ENCODE measurements around the gene KIF26B. TPM values are rescaled to one million over a fixed set of nuclear protein-coding genes. Genes with fewer than 3 reads are reported as not detected.

Gene KIF26B
- polyA plus RNA-seq, 2 of the 4 experiments (the other 2 are of a cell fraction): 0.01 to 0.04 TPM

DNA sequence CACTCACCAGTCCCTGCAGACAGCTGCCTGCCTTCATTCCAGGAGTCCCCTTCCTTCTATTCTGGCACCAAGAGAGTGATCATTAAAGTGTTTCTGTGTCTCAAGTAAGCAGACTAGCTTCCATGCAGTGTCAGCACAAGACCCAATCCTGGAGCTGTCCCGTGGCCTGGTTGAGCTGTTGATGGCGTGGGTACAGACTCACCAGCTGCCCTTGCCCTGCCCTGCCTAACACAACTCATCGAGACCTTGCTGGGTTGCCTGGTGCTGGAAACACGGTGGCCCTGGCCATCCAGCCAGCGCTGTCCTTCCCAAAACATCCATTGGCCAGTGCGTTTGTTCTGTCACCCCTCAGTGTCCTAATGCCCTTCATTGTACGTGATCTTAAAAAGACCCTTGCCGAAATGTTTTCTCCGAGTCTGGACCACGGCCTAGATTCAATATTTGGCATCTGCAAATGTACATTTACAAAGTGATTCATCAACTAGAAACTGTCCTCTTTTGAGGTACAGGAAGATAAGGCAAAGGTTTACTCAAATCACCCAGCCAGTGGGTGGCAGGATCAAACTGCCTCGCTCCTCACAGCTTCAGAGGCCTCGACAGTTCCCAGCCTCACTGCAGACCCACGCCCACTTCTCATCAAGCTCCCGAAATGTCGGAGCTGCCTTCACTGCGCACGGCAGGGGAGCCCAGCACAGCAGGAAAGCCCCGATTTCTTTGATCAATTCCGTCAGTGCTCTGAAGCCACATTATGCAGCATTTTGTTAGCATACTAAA is 494.2 kb downstream of the KIF26B start:
- CTCF ChIA-PET: interaction anchor here (0.6 kb wide), 1 partner anchor 11 kb away, joined by 3 read pairs; no protein-coding TSS in a partner anchor
- 38% methylated on average over 17 of the region's 19 CpGs for WGBS (ENCODE audit: missing lambda C conversion rate)

DNA sequence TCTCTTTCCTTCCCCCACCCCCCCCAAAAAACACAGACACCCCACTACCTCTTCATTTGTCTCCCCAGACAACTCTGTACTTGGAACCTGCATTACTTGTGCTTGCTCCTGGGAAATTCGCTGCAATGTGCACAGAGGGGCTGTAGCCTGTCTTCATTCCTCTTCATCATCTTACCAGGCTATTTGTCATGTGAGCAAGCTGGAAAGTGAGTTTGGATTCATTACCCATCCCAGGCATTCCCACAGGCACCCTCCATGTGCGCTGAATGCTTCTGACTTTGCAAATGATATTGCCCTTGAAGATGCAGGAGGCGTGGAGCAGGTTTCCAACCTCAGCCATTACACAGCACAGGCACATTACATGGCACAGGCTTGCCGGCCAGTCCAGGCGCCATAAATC is 494.9 kb downstream of the KIF26B start:
- ATAC-seq: no peak
- no peak for TF ChIP-seq POLR2A (IDR thresholded peaks at IDR 0.05; ENCODE audit: low read length)
- TF ChIP-seq HEYL (CRISPR knock-in tag; IDR thresholded peaks at IDR 0.05): no peak
- TF ChIP-seq POLR2AphosphoS2 (conservative IDR thresholded peaks at IDR 0.05; ENCODE audit: low read length): no peak
- Histone ChIP-seq H3K4me3 (no peak overlapping the region), H3K4me1 (no peaks in the 10 kb centered on the region), H3K4me2 (no peak overlapping the region), H3K27ac (no peak overlapping the region), H3K9me3 (no peaks in the 10 kb centered on the region; the same call in 2 of the 3 replicates)
- no peak for FAIRE-seq
- POLR2A ChIA-PET: no interaction called here
- DNase-seq (ENCODE audit: low read depth in 1 of 2, low spot score in 1 of 2): no peak
- CTCF ChIA-PET: no interaction called here
- 35% methylated on average over 5 of the region's 5 CpGs for WGBS (ENCODE audit: missing lambda C conversion rate)

More for the DNA sequence above, 494.2 kb downstream of the KIF26B start:
- no peak overlapping the region for H3K4me3 ChIP-seq
- H3K27ac ChIP-seq: no peak overlapping the region
- FAIRE-seq (no peak), DNase-seq (ENCODE audit: low read depth in 1 of 2, low spot score in 1 of 2) (no peak), ATAC-seq (no peak; a peak in 1 of 6 replicates)
- TF ChIP-seq, protein P1, sequence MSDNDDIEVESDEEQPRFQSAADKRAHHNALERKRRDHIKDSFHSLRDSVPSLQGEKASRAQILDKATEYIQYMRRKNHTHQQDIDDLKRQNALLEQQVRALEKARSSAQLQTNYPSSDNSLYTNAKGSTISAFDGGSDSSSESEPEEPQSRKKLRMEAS (IDR thresholded peaks at IDR 0.05): no peak
- TF ChIP-seq, protein P2, sequence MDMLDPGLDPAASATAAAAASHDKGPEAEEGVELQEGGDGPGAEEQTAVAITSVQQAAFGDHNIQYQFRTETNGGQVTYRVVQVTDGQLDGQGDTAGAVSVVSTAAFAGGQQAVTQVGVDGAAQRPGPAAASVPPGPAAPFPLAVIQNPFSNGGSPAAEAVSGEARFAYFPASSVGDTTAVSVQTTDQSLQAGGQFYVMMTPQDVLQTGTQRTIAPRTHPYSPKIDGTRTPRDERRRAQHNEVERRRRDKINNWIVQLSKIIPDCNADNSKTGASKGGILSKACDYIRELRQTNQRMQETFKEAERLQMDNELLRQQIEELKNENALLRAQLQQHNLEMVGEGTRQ (IDR thresholded peaks at IDR 0.05): no peak
- no peak for TF ChIP-seq MAFK (IDR thresholded peaks at IDR 0.05; ENCODE audit: partially characterized antibody)
- TF ChIP-seq ZC3H11A (IDR thresholded peaks at IDR 0.05): no peak
- no peaks in the 10 kb centered on the region for H3K4me1 ChIP-seq
- POLR2A ChIA-PET: no interaction called here
- H3K4me2 ChIP-seq: no peak overlapping the region
- H3K9me3 ChIP-seq: no peaks in the 10 kb centered on the region; the same call in 2 of the 3 replicates

DNA sequence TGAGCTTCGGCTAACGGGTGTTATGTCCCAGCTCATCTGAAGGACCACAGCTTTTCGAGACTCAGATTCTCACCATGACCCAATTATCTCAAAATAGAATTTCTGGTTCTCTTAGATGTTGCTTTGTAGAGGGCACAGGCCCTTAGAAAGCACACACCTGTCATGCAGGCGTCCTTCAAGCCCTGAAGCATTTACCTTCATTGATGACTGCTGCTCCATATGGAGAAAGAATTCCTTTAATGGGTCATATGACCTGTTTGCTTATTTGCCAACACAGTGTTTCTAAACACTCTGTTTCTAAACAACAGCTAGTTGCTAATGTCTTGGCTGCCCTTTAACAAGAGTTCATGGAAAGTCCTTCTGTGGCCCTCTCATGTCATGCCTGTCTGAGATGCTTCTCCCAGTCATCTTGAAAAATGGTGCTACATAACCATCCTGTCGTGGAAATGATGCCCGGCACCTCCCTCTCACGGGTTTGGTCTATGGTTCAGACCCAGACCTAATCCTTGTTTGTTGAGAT is 495.7 kb downstream of the KIF26B start:
- ATAC-seq (no peak), DNase-seq (ENCODE audit: low read depth in 1 of 2, low spot score in 1 of 2) (no peak), FAIRE-seq (no peak)
- no peaks in the 10 kb centered on the region; the same call in 2 of the 3 replicates for H3K9me3 ChIP-seq
- H3K4me2 ChIP-seq: no peak overlapping the region
- TF ChIP-seq GATA3 (IDR thresholded peaks at IDR 0.05; ENCODE audit: borderline replicate concordance) (no peak), FOXS1 (CRISPR knock-in tag; IDR thresholded peaks at IDR 0.05) (no peak), RAD21 (conservative IDR thresholded peaks at IDR 0.05 in 1 of 2, IDR thresholded peaks at IDR 0.05 in 1 of 2) (no peak), HOXB5 (CRISPR knock-in tag; IDR thresholded peaks at IDR 0.05) (no peak), POLR2AphosphoS2 (conservative IDR thresholded peaks at IDR 0.05; ENCODE audit: low read length) (no peak), RARB (CRISPR knock-in tag; IDR thresholded peaks at IDR 0.05) (no peak), MYC (IDR thresholded peaks at IDR 0.05; ENCODE audit: borderline replicate concordance, low read length) (no peak), FOSL2 (IDR thresholded peaks at IDR 0.05) (no peak), FOSL2 (CRISPR knock-in tag; IDR thresholded peaks at IDR 0.05) (no peak), KDM1A (IDR thresholded peaks at IDR 0.05; ENCODE audit: low read depth) (no peak), EHF (CRISPR knock-in tag; IDR thresholded peaks at IDR 0.05) (no peak), ZC3H11A (IDR thresholded peaks at IDR 0.05) (no peak), HEYL (CRISPR knock-in tag; IDR thresholded peaks at IDR 0.05) (no peak), EP300 (IDR thresholded peaks at IDR 0.05) (no peak), TFCP2L1 (CRISPR knock-in tag; IDR thresholded peaks at IDR 0.05) (no peak), ZSCAN20 (CRISPR knock-in tag; IDR thresholded peaks at IDR 0.05) (no peak), RCOR1 (IDR thresholded peaks at IDR 0.05; ENCODE audit: low read depth, low read length) (no peak), PHF8 (IDR thresholded peaks at IDR 0.05; ENCODE audit: borderline replicate concordance, low read depth) (no peak)
- TF ChIP-seq, protein P3, sequence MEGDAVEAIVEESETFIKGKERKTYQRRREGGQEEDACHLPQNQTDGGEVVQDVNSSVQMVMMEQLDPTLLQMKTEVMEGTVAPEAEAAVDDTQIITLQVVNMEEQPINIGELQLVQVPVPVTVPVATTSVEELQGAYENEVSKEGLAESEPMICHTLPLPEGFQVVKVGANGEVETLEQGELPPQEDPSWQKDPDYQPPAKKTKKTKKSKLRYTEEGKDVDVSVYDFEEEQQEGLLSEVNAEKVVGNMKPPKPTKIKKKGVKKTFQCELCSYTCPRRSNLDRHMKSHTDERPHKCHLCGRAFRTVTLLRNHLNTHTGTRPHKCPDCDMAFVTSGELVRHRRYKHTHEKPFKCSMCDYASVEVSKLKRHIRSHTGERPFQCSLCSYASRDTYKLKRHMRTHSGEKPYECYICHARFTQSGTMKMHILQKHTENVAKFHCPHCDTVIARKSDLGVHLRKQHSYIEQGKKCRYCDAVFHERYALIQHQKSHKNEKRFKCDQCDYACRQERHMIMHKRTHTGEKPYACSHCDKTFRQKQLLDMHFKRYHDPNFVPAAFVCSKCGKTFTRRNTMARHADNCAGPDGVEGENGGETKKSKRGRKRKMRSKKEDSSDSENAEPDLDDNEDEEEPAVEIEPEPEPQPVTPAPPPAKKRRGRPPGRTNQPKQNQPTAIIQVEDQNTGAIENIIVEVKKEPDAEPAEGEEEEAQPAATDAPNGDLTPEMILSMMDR (IDR thresholded peaks at IDR 0.05): no peak
- no peak overlapping the region for H3K27ac ChIP-seq
- ChIA-PET POLR2A (no interaction called here), CTCF (interaction anchor here (0.5 kb wide), 1 partner anchor 69 kb away, joined by 3 read pairs; no protein-coding TSS in a partner anchor)
- 39% methylated on average over 7 of the region's 7 CpGs for WGBS (ENCODE audit: missing lambda C conversion rate)
- H3K4me1 ChIP-seq: no peaks in the 10 kb centered on the region
- H3K4me3 ChIP-seq: no peak overlapping the region

All from A549 (cell line).